HEK293 (cell line): ENCODE measurements around the gene PLEKHA3.
A peak's percentile ranks its signal among the peaks of the same experiment; 100 is the strongest.

Experiments
- CTCF ChIA-PET: fragments of 350-600 bp; formaldehyde crosslinking; extraction: SDS; loops from one replicate; lab custom pipeline; 2021; ENCODE audit warnings: antibody characterized with exemption; lab: Yijun Ruan, JAX
- POLR2A ChIA-PET: fragments of 300-600 bp; formaldehyde crosslinking; extraction: SDS; loops from one replicate; lab custom pipeline; 2020; ENCODE audit warnings: antibody characterized with exemption, inconsistent platforms; lab: Yijun Ruan, JAX
- H3K27ac ChIP-seq: fragments of 200-500 bp; sonication (Bioruptor generic); 2 replicates; pipeline ENCODE4 v1.5.1; 2014; ENCODE audit warnings: low read depth, low read length, control low read depth, inconsistent platforms; ENCODE audit errors: extremely low read depth
- H3K36me3 ChIP-seq, 2 experiments: fragments of 200-500 bp in 1 of 2; sonication (Bioruptor generic) in 1 of 2; 1 replicate in 1 of 2; 2 replicates in 1 of 2; pipeline ENCODE4 v1.5.1; 2014 to 2017; ENCODE audit warnings: inconsistent platforms in 2 of 2, low read length in 2 of 2; ENCODE audit not compliant: control insufficient read depth in 2 of 2, insufficient read depth in 1 of 2
- H3K4me1 ChIP-seq: fragments of 200-500 bp; sonication (Bioruptor generic); 2 replicates; pipeline ENCODE4 v1.5.1; 2014; ENCODE audit warnings: mild to moderate bottlenecking, low read length, inconsistent platforms; ENCODE audit not compliant: control insufficient read depth, insufficient read depth
- H3K4me3 ChIP-seq: 2 replicates; pipeline ENCODE4 v1.5.1; 2011; ENCODE audit warnings: low read depth, mild to moderate bottlenecking, control low read depth, low read length, moderate library complexity
- H3K9me3 ChIP-seq: fragments of 200-500 bp; sonication (Bioruptor generic); 2 replicates; pipeline ENCODE4 v1.5.1; 2014; ENCODE audit warnings: low read depth, low read length, inconsistent platforms; ENCODE audit not compliant: control insufficient read depth, insufficient read depth
- ZBTB17 ChIP-seq: fragments of 450-650 bp; formaldehyde crosslinking; IDR thresholded peaks from 2 replicates; pipeline ENCODE4 v1.5.1; 2016; ENCODE audit warnings: missing biosample characterization, missing genetic modification characterization
- ZBTB49 ChIP-seq: fragments of 450-650 bp; formaldehyde crosslinking; IDR thresholded peaks from 2 replicates; pipeline ENCODE4 v1.5.1; 2016; ENCODE audit warnings: missing biosample characterization, missing genetic modification characterization, low read depth
- ZFP3 ChIP-seq: fragments of 450-650 bp; formaldehyde crosslinking; IDR thresholded peaks from 2 replicates; pipeline ENCODE4 v1.5.1; 2016; ENCODE audit warnings: low read depth, missing biosample characterization, missing genetic modification characterization
- ZNF132 ChIP-seq: fragments of 450-650 bp; formaldehyde crosslinking; IDR thresholded peaks from 2 replicates; pipeline ENCODE4 v1.5.1; 2017; ENCODE audit warnings: missing biosample characterization, missing genetic modification characterization, borderline replicate concordance
- ZNF146 ChIP-seq: fragments of 450-650 bp; formaldehyde crosslinking; IDR thresholded peaks from 2 replicates; pipeline ENCODE4 v1.5.1; 2016; ENCODE audit warnings: missing biosample characterization, missing genetic modification characterization
- ZNF155 ChIP-seq: fragments of 450-650 bp; formaldehyde crosslinking; IDR thresholded peaks from 2 replicates; pipeline ENCODE4 v1.5.1; 2016; ENCODE audit warnings: missing biosample characterization, missing genetic modification characterization
- ZNF24 ChIP-seq: fragments of 450-650 bp; formaldehyde crosslinking; IDR thresholded peaks from 2 replicates; pipeline ENCODE4 v1.5.1; 2016; ENCODE audit warnings: missing biosample characterization, missing genetic modification characterization
- ZNF302 ChIP-seq: fragments of 450-650 bp; formaldehyde crosslinking; IDR thresholded peaks from 2 replicates; pipeline ENCODE4 v1.5.1; 2016; ENCODE audit warnings: missing biosample characterization, missing genetic modification characterization, low read depth
- ZNF311 ChIP-seq: fragments of 450-650 bp; formaldehyde crosslinking; IDR thresholded peaks from 2 replicates; pipeline ENCODE4 v1.5.1; 2017; ENCODE audit warnings: missing biosample characterization, missing genetic modification characterization, borderline replicate concordance
- ZNF335 ChIP-seq: fragments of 450-650 bp; formaldehyde crosslinking; conservative IDR thresholded peaks from 2 replicates; pipeline ENCODE4 v1.5.1; 2016; ENCODE audit warnings: missing biosample characterization, missing genetic modification characterization
- ZNF362 ChIP-seq: fragments of 450-650 bp; formaldehyde crosslinking; IDR thresholded peaks from 2 replicates; pipeline ENCODE4 v1.5.1; 2016; ENCODE audit warnings: missing biosample characterization, missing genetic modification characterization
- ZNF404 ChIP-seq: fragments of 450-650 bp; formaldehyde crosslinking; IDR thresholded peaks from 2 replicates; pipeline ENCODE4 v1.5.1; 2017; ENCODE audit warnings: missing biosample characterization, missing genetic modification characterization
- ZNF544 ChIP-seq: fragments of 450-650 bp; formaldehyde crosslinking; IDR thresholded peaks from 2 replicates; pipeline ENCODE4 v1.5.0; 2017; ENCODE audit warnings: missing biosample characterization, missing genetic modification characterization
- ZNF785 ChIP-seq: fragments of 450-650 bp; formaldehyde crosslinking; IDR thresholded peaks from 2 replicates; pipeline ENCODE4 v1.5.1; 2016; ENCODE audit warnings: missing biosample characterization, missing genetic modification characterization
- ZSCAN30 ChIP-seq: fragments of 450-650 bp; IDR thresholded peaks from 2 replicates; pipeline ENCODE4 v1.5.1; 2018; ENCODE audit warnings: missing biosample characterization, mild to moderate bottlenecking, missing genetic modification characterization, moderate library complexity
- ZSCAN4 ChIP-seq: fragments of 450-650 bp; formaldehyde crosslinking; IDR thresholded peaks from 2 replicates; pipeline ENCODE4 v1.5.1; 2017; ENCODE audit warnings: missing biosample characterization, missing genetic modification characterization
- ZSCAN5A ChIP-seq: fragments of 450-650 bp; formaldehyde crosslinking; IDR thresholded peaks from 2 replicates; pipeline ENCODE4 v1.5.1; 2016; ENCODE audit warnings: missing biosample characterization, missing genetic modification characterization
- TF ChIP-seq, protein P1 (sequence below): fragments of 450-650 bp; formaldehyde crosslinking; optimal IDR thresholded peaks from 2 replicates; pipeline ENCODE3; 2016; ENCODE audit warnings: missing biosample characterization, mild to moderate bottlenecking, missing genetic modification characterization
- TF ChIP-seq, protein P2 (sequence below): fragments of 450-650 bp; formaldehyde crosslinking; IDR thresholded peaks from 2 replicates; pipeline ENCODE4 v1.5.1; 2016; ENCODE audit warnings: missing biosample characterization, missing genetic modification characterization
- TF ChIP-seq, protein P3 (sequence below): IDR thresholded peaks from 2 replicates; pipeline ENCODE4 v1.6.1; 2011; ENCODE audit warnings: mild to moderate bottlenecking, low read depth, low read length, borderline replicate concordance
- TF ChIP-seq, protein P4 (sequence below): fragments of 450-650 bp; formaldehyde crosslinking; IDR thresholded peaks from 2 replicates; pipeline ENCODE4 v1.5.1; 2016; ENCODE audit warnings: missing biosample characterization, missing genetic modification characterization

The PLEKHA3 gene

GRCh38 chr2:178522950-178523595 is 42.8 kb downstream of the PLEKHA3 start (continued):
- TF ChIP-seq ZSCAN5A = peak; percentile 84; the same call in 1 of the 2 replicates

DNA sequence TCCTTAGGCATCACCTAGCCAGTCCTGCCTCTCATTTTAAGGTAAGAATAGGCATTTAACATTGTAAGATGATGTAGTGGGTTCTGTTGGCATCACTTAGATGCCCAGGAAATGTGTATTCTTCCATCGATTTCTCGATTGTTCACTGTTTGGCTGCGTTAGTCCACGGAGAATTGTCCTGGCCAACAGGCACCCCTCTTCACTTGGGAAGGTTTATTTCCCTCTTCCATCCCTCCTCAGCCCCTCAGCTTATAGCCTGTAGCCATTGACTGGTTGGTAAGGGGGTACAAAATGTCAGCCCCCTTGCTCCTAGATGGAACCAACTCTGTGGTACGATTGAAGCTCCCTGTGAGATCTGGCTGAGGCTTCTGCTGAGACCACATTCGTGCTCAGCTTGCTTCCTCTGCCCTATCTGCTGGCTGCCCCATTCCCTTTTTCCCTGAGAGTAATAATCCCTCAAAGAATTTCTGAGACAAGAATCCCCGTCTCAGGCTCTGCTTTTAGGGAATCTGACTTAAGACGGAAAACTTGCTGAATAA is 43.4 kb downstream of the PLEKHA3 start:
- peak overlapping the region; percentile 85 for H3K4me3 ChIP-seq
- peaks cover 0 to 5% of the 10 kb centered on the region in 2 experiments; a peak in 1 of 3 replicates for H3K36me3 ChIP-seq
- no peaks in the 10 kb centered on the region for H3K9me3 ChIP-seq
- 0 out of 2 replicates have a peak overlapping the region, but pooled peaks have one; percentile 2 for H3K27ac ChIP-seq
- H3K4me1 ChIP-seq = no peaks in the 10 kb centered on the region
- ChIA-PET CTCF (interaction anchor here (0.7 to 1.8 kb wide), 4 partner anchors 20 to 38 kb away, joined by 3 to 5 read pairs (median 3); no protein-coding TSS in a partner anchor), POLR2A (interaction anchor here (2.8 kb wide), 1 partner anchor 73 kb away, joined by 10 read pairs; the partner anchor contains the start of genes PJVK and PRKRA)
- TF ChIP-seq ZNF785 (tag by site-specific recombination) (no peak), ZNF335 (tag by site-specific recombination) (0 out of 2 replicates have a peak, but pooled peaks have one; percentile 6), ZNF24 (tag by site-specific recombination) (no peak), ZNF132 (tag by site-specific recombination) (no peak), ZFP3 (no peak), ZNF155 (tag by site-specific recombination) (no peak), ZNF544 (tag by site-specific recombination) (no peak), ZNF302 (no peak), ZNF146 (tag by site-specific recombination) (peak; percentile 40; the same call in 1 of the 2 replicates), ZBTB49 (tag by site-specific recombination) (no peak), ZSCAN30 (tag by site-specific recombination) (no peak), ZNF404 (tag by site-specific recombination) (no peak), ZSCAN4 (tag by site-specific recombination) (no peak), ZNF362 (tag by site-specific recombination) (no peak), ZBTB17 (tag by site-specific recombination) (peak; percentile 47), ZSCAN5A (no peak), ZNF311 (tag by site-specific recombination) (no peak)
- TF ChIP-seq, protein P1, sequence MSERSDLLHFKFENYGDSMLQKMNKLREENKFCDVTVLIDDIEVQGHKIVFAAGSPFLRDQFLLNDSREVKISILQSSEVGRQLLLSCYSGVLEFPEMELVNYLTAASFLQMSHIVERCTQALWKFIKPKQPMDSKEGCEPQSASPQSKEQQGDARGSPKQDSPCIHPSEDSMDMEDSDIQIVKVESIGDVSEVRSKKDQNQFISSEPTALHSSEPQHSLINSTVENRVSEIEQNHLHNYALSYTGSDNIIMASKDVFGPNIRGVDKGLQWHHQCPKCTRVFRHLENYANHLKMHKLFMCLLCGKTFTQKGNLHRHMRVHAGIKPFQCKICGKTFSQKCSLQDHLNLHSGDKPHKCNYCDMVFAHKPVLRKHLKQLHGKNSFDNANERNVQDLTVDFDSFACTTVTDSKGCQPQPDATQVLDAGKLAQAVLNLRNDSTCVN (tag by site-specific recombination) = no peak
- TF ChIP-seq, protein P2, sequence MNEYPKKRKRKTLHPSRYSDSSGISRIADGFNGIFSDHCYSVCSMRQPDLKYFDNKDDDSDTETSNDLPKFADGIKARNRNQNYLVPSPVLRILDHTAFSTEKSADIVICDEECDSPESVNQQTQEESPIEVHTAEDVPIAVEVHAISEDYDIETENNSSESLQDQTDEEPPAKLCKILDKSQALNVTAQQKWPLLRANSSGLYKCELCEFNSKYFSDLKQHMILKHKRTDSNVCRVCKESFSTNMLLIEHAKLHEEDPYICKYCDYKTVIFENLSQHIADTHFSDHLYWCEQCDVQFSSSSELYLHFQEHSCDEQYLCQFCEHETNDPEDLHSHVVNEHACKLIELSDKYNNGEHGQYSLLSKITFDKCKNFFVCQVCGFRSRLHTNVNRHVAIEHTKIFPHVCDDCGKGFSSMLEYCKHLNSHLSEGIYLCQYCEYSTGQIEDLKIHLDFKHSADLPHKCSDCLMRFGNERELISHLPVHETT (tag by site-specific recombination) = no peak
- TF ChIP-seq, protein P3, sequence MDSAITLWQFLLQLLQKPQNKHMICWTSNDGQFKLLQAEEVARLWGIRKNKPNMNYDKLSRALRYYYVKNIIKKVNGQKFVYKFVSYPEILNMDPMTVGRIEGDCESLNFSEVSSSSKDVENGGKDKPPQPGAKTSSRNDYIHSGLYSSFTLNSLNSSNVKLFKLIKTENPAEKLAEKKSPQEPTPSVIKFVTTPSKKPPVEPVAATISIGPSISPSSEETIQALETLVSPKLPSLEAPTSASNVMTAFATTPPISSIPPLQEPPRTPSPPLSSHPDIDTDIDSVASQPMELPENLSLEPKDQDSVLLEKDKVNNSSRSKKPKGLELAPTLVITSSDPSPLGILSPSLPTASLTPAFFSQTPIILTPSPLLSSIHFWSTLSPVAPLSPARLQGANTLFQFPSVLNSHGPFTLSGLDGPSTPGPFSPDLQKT = no peak
- TF ChIP-seq, protein P4, sequence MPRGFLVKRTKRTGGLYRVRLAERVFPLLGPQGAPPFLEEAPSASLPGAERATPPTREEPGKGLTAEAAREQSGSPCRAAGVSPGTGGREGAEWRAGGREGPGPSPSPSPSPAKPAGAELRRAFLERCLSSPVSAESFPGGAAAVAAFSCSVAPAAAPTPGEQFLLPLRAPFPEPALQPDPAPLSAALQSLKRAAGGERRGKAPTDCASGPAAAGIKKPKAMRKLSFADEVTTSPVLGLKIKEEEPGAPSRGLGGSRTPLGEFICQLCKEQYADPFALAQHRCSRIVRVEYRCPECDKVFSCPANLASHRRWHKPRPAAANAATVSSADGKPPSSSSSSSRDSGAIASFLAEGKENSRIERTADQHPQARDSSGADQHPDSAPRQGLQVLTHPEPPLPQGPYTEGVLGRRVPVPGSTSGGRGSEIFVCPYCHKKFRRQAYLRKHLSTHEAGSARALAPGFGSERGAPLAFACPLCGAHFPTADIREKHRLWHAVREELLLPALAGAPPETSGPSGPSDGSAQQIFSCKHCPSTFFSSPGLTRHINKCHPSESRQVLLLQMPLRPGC (tag by site-specific recombination) = no peak
